KG1 (cell line): ENCODE results near the gene ADGB.

Experiments
- DNase-seq: peaks from one replicate; lab custom pipeline; 2025; lab: John Stamatoyannopoulos, UW

The ADGB gene

DNA sequence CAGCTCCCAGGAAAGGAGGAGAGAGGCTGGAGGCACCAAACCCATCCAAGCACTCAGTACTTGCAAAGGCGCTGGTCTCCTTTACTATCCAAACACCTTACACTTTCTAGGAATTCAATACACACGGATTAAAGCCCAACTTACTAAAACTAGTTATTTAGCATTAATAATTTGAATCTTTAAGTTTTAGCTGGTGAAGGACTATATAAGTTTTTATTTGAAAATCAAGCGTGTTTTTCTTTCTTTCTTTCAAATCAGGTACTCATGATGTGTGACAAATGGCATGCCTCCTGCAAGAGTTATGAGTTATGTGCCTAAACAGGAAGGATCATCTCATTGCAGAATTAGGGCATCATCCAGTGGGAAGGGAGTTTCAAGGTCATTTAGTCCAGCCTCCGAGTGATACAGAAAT is 263.7 kb downstream of the ADGB start:
- no peak for DNase-seq

DNA sequence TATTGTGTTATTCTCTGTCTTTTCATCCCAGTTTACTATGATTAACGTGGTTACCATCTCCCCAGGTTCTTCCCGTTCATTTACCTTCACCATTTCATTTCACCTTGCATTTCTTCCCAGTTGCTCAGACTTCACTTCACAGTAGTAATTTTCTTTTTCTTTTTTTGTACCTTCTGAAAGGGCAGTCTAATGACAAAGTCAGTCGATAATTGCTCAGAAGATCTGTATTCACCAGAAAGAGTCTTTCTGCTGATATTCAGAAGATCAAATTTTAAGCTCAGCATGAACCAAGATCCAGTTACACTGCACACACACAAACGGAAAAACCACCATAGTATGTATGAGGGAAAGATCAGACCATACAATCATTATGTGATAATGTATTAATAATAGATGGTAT is 265.5 kb downstream of the ADGB start:
- no peak for DNase-seq

DNA sequence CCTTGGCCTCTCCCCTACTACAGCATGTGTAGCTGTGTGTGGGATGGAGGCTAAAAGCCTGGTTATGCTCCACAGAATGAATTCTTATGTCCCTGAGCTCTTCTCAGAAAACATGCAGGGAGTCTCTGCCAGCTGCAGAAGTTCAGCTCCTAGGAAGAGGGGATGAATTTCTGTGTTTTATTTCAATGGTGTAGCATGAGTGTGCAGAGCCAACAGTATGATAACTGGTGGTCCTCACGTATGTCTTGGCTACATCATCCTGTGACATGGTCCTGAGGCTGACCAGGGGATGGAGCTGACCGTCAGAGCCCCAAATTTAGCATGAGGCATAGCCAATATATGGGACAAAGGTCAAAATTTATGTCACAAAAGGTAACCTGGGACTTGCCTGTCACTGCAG is 266.1 kb downstream of the ADGB start:
- no peak for DNase-seq
